Neural cell (in vitro differentiated cells): ENCODE data around the gene RAI2.

Experiments used
- CTCF ChIP-seq: fragments of 450-650 bp; IDR thresholded peaks from 2 replicates; pipeline ENCODE4 v1.5.1; 2014; ENCODE audit warnings: antibody characterized with exemption, mild to moderate bottlenecking, moderate library complexity; ENCODE audit not compliant: poor library complexity, severe bottlenecking
- EP300 ChIP-seq: fragments of 450-650 bp; conservative IDR thresholded peaks from 2 replicates; pipeline ENCODE4 v1.6.1; 2014; ENCODE audit warnings: antibody characterized with exemption, mild to moderate bottlenecking, moderate library complexity; ENCODE audit not compliant: poor library complexity, severe bottlenecking
- REST ChIP-seq: IDR thresholded peaks from 2 replicates; pipeline ENCODE4 v1.6.1; 2012; ENCODE audit warnings: borderline replicate concordance

- TF ChIP-seq EP300 = no peak
- TF ChIP-seq CTCF = no peak
- no peak for TF ChIP-seq REST
Measured at GRCh38 chrX:17759990-17760389, 101.1 kb downstream of the RAI2 start.
